CD4-positive, alpha-beta T cell treated with Interleukin-12 subunit alpha and Interleukin-12 subunit beta, for 1 hour (primary cell): ENCODE data around the gene CPNE2.

Experiments used
- DNase-seq: peaks from one replicate; pipeline ENCODE4 v3.0.0-alpha.2; 2020

Gene CPNE2

DNA sequence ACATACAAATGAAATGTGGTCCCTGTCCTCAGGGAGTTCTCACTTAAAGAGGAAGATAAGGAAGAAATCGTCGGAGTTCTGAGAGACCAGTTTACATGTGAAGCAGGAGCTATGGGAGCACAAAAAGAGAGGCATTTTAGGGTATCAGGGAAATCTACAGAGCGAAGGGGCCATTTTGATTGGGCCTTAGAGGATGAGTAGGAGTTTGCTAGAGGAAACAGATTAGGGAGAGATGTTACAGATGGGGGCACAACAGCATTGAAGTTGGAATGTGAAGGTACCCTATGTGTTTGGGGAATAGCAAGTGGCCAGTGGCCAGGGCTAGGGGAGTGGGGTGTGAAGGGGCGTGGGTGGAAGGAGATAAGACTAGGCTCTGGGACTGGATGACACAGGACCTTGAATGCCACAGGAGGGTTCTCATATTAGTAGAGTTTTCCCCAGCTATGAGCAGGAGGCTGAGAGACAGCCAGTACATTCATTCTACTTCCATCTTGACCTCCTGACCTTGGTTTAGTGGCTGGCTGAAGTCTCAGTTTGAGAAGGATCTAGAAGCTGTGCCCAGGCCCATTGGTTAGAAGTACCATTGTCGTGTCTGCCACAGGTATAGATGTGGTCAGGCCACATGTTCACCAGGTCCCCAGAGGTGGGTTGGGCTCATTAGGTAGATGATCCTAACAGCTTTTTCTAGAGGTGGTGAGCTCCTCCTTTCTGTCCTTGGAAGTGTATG lies 34.8 kb downstream of the CPNE2 start:
- DNase-seq, result no peak

DNA sequence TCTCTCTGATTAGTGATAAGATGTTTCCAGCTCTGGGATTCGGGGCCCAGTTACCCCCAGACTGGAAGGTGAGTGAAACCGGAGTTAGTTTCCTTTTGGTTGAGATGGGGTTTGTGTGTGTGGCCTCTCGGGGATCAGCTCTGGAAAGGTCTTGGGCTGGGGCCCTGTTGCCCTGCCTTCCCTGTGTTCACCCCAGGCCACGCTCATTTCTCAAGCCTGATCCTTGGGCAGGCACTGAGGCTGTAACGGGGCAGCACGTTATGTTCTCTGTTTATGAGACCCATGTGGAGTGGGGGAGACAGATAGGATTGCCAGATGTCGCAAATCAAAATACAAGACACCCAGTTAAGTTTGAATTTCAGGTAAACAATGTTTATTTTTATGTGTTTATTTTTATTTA lies 35.5 kb downstream of the CPNE2 start:
- DNase-seq, result no peak

DNA sequence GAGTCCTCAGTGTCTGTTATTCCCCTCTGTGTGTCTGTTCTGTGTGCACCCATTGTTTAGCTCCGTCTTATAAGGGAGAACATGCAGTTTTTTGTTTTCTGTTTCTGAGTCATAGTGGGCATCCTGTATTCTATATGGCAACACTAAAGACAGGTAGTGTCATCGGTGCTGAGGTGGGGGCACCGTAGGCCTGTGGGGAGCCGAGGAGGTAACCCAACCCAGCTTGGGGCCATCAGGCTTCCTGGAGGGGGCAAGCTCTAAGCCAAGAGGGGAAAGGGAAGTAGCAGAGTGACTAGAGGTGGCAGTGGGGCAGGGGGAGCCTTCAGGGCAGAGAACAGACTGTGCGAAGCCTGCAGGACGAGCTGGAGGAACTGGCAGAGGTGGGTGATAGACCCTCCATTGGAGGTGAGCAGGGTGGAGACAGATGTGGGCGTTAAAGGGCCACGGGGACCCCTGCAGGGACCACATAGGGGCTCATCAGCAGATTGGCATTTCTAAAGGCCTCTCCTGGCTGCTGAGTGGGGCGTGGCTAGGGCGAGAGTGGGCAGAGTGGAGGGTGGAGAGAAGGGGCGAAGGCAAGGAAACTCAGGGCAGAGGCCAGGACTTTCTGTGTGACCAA lies 36.5 kb downstream of the CPNE2 start:
- peak; percentile 52 for DNase-seq

DNA sequence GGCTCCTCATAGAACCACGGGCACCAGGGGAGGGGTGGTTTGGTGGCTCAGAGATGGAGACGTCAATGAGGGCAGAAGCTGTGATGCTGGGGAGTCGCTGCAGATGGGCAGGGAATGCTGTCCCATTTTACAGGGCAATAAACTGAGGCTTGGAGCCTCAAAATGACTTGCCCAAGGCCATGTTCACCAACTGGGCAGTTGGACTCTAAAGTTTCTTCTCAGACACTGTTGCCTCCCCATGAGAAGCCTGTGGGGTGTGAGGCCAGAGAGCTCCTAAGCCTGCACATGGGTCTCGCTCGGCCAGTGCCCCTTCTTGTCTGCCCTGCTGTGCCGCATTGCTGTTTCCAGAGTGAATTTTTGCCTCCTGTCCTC lies 38.6 kb downstream of the CPNE2 start:
- DNase-seq, result no peak

DNA sequence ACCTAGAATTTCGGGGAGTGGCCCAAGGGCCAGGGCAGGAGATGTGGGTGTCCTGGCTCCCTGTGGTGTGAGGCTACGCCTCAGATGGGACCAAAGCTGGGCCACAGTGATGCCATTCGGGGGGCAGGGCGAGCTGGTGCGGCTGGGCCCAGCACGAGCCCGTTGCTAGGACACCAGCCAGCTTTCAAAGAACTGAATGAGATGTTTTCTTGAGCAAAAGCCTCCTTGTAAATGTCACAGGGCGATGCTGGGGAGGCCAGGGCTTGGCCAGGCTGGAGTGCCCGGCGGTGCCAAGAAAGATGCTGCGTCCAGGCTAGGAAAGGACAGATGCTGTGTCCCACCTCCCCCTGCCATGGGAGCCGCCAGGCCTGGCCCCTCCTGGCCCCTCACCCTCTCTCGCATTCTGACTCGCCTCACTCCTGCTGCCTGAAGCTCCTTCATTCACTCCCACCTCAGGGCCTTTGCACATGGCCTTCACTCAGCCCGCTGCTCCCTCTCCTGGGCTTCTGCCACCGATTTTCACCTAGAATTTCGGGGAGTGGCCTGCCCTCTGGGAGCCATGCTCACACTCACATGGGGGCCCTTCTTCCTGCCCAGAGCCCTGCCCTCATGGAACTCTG lies 39.1 kb downstream of the CPNE2 start:
- no peak for DNase-seq

DNA sequence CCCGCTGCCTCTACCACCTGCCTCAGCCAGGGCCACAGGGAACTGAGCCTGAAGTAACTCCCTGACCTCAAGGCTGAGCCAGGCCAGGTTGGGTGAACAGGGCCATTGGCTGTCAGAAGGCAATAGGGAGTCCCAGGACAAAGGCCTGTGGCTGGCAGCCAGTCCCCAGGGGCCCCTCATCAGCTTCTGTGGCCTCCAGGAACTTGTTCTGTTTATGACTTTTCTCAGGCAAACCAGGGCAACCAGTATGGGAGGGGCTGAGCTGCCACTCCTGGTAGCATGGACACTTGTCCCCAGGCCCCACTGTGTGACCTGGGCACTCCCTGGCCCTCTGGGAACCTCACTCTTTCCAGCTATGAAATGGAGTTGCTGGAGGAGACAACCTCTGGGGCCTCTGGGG lies 40.1 kb downstream of the CPNE2 start:
- DNase-seq, result no peak

DNA sequence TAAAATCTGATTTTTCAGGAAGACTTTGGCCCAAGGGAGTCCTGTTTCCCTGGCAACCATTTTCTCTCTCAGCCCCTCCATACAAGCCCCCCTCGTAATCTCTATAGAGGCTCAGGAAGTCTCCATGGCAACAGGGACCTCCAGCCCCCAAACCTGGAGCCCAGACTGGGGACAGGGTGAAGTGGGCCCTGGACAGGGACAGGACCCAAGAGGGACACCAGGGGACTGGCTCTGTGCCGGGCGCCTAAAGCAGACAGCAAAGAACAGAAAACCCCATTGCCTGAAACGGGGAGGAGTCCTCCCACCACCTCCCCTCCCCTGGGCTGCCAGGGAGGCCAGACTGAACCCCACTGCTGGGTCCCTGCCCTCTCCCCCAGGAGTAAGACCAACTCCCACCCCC lies 40.6 kb downstream of the CPNE2 start:
- no peak for DNase-seq

DNA sequence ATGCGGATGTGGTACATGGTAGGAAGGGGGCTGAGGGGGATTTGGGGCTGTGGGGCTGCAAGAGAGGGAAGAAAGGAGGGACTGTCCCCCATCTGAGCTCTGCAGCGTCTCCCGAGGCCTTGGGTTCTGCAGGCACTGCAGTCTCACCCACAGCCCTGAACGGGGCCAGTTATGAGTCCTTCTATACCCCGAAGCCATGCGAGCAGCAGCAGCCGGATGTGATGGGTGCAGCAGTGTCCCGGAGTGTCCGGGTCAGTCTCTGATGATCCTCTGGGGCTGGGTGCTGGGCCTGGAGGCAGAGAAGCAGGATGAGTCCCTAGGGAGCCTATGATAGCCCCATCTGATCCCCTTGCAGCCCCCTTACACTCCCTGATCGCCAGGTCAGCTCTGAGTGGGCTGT lies 41.5 kb downstream of the CPNE2 start:
- DNase-seq, result no peak

DNA sequence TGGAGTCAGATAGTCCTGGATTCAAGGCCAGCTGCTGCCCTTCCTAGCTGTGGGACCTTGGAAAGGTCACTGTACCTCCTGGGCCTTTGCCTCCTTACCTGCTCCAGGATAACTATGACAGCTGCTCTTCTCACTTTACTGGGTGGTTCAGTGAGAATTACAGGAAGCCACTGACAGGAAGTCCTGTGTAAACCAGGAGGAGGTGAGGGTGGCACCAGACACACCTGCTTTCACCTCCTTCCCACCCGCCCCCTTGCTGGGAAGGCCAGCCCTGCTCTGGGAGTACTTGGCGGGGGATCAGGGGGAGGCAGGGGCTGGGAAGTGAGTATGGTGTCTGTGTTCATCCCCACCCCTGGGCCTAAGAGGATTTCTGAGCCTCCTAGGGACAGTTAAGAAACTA lies 42.6 kb downstream of the CPNE2 start:
- DNase-seq, result peak; percentile 59

DNA sequence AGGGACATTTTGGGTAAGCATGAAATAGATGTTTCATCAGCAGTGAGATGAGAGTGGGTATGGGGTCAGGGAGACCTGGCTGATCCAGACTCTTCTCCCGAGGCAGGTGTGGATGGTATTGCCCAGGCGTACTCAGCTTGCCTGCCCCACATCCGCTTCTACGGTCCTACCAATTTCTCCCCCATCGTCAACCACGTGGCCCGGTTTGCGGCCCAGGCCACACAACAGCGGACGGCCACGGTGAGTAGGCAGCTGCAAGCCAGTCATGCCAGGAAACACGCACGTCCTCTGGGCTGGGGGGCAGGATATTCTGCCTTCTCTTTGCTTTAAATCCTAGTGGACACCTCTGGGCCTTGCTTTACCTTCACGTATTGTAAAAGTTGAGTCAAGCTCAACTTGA lies 44.7 kb downstream of the CPNE2 start:
- DNase-seq, result no peak

DNA sequence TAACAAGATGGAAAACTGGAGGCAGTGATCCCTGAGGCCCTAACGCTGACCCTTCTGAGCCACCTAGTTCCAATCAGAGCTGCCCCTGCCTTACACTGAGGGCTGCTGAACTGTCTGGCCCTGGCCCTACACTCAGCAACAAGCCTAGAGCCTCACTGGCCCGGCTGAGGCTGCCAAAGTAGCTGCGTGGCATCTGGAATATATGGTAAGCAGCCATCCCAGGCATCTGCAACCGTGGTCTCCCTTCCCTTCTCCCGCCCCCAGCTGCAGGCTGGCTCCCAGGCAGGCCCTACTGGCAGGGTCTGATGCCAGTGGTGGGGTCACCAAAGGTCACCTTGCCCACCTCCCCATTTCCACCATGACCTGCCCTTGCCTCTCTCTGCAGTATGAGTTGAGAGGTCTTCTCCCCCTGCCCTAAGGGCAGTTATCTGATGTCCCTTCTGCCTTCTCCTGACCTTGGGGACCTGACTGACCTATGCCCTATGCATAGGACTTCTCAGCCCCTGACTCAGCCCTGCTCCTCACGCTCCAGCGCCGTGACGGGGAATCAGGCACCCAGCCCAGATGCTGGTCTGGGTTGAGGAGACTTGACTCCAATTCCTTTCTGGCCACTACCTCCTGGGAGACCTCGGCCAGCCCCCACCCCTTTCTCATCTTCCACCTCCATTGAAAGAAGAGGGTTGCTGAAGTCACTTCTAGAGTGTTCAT lies 45.3 kb downstream of the CPNE2 start:
- DNase-seq, result no peak

DNA sequence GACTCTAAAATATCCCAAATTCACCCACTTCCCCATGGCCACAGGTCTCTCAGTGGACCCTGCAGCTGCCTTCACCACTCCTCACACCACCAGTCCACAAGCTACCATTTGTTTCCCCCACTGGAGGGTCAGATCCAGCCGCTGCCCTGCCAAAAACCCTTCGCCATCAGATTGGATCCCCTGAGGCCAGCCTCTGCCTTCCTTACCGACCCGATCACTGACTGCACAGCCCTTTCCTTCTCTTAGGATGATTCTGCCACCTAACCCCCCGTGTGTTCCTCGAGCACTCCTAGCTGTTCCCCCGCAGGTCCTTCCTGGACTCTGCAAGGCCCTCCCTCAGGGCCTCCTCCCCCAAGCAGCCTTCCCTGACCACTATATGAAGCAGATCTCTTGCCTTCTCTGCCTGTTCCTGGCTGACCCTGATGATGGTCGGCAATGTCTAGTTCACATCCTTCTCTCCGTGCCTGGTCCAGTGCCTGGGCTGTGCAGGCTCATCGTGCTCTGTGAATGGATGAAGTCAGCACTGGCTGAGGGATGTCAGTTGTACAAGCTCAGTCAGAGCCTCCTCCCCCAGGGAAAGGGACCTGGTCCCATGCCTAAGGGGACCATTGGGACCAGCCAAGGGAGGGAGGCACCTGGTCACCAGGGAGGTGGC lies 46.0 kb downstream of the CPNE2 start:
- DNase-seq, result no peak

DNA sequence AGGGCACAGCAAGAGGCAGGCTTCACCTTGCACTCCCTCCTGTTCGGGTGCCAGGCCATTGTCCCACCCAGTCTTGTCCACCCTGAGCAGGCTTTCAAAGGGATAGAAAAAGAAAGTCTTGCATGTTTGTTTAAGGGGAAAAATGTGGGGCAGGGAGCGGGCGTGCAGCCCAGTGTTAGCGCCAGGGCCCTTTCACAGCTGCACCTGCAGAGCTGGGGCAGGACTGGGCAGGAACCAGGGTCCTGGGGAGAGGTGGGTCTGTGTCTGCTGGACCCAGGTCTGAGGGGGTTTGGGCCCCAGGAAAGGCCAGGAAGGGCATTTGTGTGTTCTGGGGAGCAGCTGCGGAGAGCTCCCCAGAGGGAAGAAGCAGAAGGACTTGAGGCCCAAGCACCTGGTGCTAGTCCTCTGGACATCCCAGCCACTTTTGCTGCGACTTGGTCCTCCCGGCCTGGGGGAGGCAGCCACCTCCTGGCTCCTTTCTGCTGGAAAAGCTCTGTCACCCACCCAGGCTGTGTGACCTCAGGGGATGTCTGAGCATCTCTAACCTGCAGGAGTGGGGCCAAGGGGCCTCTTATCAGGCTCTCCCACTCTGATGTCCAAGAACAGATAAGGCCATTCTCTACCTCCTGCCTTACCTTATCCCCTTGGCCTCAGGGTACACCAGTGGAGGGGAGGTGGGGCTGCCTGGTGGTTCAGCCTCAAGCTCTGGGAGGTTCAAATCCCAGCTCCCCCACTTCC lies 48.7 kb downstream of the CPNE2 start:
- DNase-seq, result no peak

DNA sequence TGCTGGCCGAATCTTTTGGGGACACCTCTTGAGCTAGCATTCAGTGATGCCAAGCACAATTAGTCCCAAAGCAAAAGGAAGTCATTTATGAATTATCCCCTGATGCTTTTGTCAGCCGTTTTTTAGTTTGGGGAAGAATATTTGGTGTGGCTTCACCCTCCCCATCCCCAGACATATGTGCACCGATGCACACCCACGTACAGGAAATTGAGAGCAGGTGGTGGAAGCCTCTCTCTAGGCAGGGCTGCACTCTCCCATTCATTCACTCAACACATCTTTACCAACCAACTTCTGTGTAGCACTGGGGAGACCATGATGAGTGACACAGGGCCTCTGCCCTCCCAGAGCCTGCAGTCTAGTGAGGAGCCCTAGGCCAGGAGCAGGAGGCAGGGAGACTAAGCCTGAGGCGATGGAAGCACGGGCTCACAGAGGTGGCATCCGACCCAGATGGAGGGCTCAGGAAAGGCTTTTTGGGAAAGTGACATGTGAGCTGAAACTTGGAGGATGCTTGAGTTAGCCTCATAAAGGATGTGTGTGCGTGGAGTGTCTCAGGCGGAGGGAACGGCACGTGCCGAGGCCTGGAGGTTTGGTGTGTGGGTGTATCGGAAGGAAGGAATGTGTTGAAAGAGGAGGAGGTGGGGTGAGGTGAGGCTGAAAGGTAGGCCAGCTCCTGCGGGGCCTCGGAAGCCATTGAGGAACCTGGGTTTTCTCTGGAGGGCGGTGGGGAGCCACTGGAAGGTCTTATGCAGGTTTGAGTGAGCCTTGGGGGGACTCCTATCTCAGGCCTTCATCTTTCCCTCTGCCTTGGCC lies 49.6 kb downstream of the CPNE2 start:
- no peak for DNase-seq

DNA sequence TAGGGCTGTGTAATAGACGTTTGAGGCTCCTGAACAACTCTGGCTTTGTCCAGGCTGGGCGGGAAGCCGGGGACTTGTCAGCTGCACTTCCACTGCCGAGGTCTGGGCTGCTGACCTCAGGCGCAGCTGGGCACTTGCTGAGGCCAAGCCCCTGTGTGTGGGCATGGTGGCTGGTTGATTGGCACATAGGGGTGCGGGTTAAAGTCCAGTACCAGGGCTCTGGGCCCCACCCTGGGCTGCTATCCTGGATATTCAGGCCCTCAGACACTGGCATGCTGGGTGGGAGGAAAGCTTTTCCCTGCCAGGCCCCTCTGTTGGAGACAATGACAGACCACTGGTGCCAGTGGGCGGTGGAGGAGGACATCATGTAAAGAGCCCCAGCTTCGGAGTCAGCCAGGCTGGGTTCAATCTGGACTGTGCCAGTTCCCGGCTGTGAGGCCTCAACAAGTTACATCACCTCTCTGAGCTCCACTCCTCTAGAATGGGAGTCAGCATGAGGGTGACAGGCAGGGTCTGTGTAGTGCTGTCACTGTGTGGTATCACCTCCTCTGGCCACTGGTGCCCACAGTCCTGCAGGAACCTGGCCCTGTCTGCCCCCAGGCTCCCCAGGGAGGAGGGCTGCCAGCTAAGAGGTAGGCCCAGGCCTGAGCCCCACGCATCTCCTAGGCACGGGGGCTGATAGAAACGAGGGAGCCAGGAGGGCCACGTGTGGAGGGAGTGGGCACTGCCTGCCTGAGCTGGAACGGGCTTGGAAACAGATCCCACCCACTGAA lies 51.0 kb downstream of the CPNE2 start:
- DNase-seq, result no peak

DNA sequence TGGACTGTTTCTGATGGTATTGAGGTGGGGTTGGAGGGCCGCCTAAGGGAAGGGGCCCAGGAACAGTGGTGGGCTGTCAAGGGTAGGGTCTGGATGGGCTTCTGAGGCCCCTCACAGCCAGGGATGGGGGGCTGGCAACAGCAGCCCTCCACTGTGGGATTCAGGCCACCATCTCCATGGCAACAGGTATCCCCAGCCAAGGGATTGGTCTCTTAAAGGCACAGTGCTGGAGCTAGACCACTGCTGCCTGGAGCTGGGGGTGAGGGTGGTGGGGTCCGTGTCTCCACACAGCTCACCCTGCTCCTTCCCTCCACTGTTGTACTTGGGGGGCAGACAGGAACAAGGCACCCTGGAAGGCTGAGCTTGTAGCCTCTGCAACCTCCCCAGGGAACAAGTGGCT lies 51.6 kb downstream of the CPNE2 start:
- DNase-seq, result no peak

DNA sequence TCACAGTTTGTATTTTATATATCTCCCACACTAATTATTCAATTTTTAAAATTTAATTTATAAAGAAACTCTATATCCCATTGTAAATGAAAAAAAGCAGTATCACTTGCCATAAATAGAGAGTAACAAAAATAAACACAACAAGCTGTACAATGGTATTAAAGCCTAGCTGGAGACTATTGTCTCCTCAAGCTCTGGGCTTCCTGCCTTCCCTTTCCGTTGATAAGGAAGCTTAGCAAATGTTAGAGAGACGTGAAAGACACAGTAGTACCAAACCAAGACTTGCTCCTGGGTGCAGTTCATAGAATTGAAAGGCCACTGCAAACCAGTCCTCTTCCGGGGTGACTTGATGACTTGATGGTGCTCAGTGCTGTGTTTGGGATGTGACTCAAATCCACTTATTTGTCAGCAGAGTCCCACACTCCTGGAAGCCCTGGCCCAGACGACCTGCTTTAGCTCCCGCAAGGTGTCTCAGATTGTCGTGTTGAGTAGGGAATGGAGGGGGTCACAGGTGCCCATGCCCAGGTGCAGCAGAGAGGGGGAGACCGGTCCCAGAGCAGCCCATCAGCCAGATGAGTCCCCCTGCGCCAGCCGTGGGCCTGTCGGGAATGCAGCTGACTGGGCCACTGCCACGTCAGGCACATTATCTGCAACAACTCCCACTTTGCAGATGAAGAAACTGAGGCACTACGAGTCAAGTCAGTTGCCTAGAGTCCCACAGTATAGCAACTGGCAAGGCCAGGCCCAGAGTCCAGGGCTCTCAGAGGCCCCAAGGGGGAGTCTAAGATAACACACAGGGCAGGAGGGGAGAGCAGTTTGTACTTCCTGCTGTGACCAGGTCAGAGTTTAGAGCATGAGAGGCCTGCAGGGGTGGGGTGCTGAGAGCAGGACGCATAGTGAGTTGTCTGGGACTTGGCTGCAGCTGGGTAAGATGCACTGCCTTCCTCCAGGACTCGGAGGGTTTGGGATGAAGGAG lies 53.0 kb downstream of the CPNE2 start:
- no peak for DNase-seq

DNA sequence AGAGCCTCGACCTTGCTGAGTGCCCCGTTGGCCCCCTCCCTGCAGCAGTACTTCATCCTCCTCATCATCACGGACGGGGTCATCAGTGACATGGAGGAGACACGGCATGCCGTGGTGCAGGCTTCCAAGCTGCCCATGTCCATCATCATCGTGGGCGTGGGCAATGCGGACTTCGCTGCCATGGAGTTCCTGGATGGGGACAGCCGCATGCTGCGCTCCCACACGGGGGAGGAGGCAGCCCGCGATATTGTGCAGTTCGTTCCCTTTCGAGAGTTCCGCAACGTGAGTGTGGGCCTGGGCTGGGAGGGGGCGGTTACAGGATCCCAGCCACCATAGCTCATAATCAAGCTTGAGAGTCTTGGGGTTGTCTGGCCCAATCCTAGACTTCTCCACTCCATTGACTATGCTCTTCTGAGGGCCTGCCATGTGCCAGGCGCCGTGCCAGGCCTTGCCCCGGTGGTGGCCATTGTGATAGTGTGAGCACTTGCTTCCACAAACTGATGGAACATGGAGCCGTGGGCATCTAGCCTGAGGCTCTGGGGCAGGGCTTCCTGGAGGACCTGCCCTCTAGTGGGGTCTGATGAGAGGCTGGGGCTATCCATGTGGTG lies 53.8 kb downstream of the CPNE2 start:
- no peak for DNase-seq

DNA sequence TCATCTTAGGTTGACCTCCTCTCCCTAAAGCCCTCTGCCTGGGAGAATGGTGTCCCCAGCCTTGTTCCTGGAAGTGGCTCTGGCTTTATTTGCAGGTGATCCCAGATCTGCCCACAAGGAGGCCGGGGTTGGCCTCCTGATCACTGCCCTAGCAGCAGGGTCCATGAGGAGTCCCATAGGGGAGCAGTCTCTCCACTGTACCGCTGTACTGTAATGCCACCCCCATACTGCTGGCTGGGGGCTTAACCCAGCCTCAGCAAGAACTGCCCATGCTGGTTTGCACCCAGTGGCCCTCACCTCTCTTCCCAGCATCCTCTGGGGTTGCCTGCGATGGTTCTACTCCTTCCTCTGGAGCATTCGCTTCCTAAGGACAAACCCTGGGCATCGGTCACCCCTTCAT lies 54.4 kb downstream of the CPNE2 start:
- DNase-seq, result no peak
